ENCODE measurements around the gene SCAMP1. TPM values are rescaled to one million over a fixed set of nuclear protein-coding genes. Genes with fewer than 3 reads are reported as not detected.

The SCAMP1 gene
- total RNA-seq, 1 experiment from 2014 or later: 43.8 TPM

- H3K27me3 Mint-ChIP-seq (ENCODE audit: low read depth): peaks cover 66% of the 10 kb centered on the region
- no peak overlapping the region for H3K27ac Mint-ChIP-seq
- ChIA-PET CTCF (no interaction called here), POLR2A (no interaction called here)
- no peak overlapping the region for H3K4me3 Mint-ChIP-seq
- peaks cover 16% of the 10 kb centered on the region for H3K9me3 Mint-ChIP-seq
- DNase-seq (ENCODE audit: low spot score): no peak
- peaks cover 9% of the 10 kb centered on the region for H3K4me1 Mint-ChIP-seq
- peaks cover 11% of the 10 kb centered on the region for H3K36me3 Mint-ChIP-seq
- no peak for ATAC-seq
- no peak for TF ChIP-seq TEAD4 (CRISPR knock-in tag; IDR thresholded peaks at IDR 0.05)
- no peak for TF ChIP-seq E2F5 (CRISPR knock-in tag; IDR thresholded peaks at IDR 0.05)
- TF ChIP-seq ATF1 (CRISPR knock-in tag; IDR thresholded peaks at IDR 0.05): no peak
- TF ChIP-seq MLX (CRISPR knock-in tag; IDR thresholded peaks at IDR 0.05): no peak
- TF ChIP-seq ZNF532 (CRISPR knock-in tag; IDR thresholded peaks at IDR 0.05; ENCODE audit: borderline replicate concordance): no peak
- TF ChIP-seq TEAD1 (CRISPR knock-in tag; IDR thresholded peaks at IDR 0.05): no peak
- no peak for TF ChIP-seq CTCF (IDR thresholded peaks at IDR 0.05)
- TF ChIP-seq TP53 (CRISPR knock-in tag; IDR thresholded peaks at IDR 0.05): no peak
- TF ChIP-seq USF2 (CRISPR knock-in tag; IDR thresholded peaks at IDR 0.05): no peak
- TF ChIP-seq PRRX2 (CRISPR knock-in tag; IDR thresholded peaks at IDR 0.05): no peak
- no peak for TF ChIP-seq HMGA2 (CRISPR knock-in tag; IDR thresholded peaks at IDR 0.05)
- no peak for TF ChIP-seq STAT6 (CRISPR knock-in tag; conservative IDR thresholded peaks at IDR 0.05; ENCODE audit: low read depth)
- TF ChIP-seq E2F4 (CRISPR knock-in tag; IDR thresholded peaks at IDR 0.05; ENCODE audit: borderline replicate concordance, low read depth): no peak
- no peak for TF ChIP-seq ZNF317 (CRISPR knock-in tag; IDR thresholded peaks at IDR 0.05; ENCODE audit: borderline replicate concordance, low read depth)
- no peak for TF ChIP-seq GRHL2 (CRISPR knock-in tag; IDR thresholded peaks at IDR 0.05; ENCODE audit: insufficient replicate concordance, severe bottlenecking)
- no peak for TF ChIP-seq ZNF416 (CRISPR knock-in tag; IDR thresholded peaks at IDR 0.05)
- no peak for TF ChIP-seq AFF4 (CRISPR knock-in tag; IDR thresholded peaks at IDR 0.05; ENCODE audit: borderline replicate concordance)
- TF ChIP-seq ELF4 (CRISPR knock-in tag; IDR thresholded peaks at IDR 0.05; ENCODE audit: low read depth): no peak
These were observed 23.7 kb upstream of the SCAMP1 start for GRCh38 chr5:78336698-78337097.

Measured in WTC11 (cell line).